Stomach (tissue), 9 donors: Measurements from ENCODE around the gene NUP155. TPM values are rescaled to one million over a fixed set of nuclear protein-coding genes. Genes with fewer than 3 reads are reported as not detected.

Source experiments
- DNase-seq, 2 donors: peaks; one replicate each; pipeline versions ENCODE4 v3.0.0 to v3.0.0-alpha.2; 2013 to 2019
- H3K27ac ChIP-seq, 5 donors: fragments of 200-600 bp in 4 of 5; sonication (generic) in 4 of 5; one replicate each; pipeline ENCODE4 v1.5.1; 2013 to 2019; ENCODE audit warnings: mild to moderate bottlenecking in 1 of 5, moderate library complexity in 1 of 5
- H3K27me3 ChIP-seq, 3 donors: fragments of 200-600 bp; sonication (generic); one replicate each; pipeline ENCODE4 v1.5.1; 2017 to 2019; ENCODE audit warnings: mixed run types in 1 of 3
- H3K36me3 ChIP-seq, 4 donors: fragments of 200-600 bp; sonication (generic); 1 replicate in 3 of 4; 2 replicates in 1 of 4; pipeline ENCODE4 v1.5.1; 2016 to 2019
- H3K4me1 ChIP-seq, 4 donors: fragments of 200-600 bp; sonication (generic); one replicate each; pipeline ENCODE4 v1.5.1; 2016 to 2019
- H3K4me3 ChIP-seq, 4 donors: fragments of 200-600 bp; sonication (generic) in 3 of 4; one replicate each; pipeline ENCODE4 v1.5.1; 2016 to 2019; ENCODE audit warnings: mild to moderate bottlenecking in 1 of 4
- H3K9me3 ChIP-seq, 4 donors: fragments of 200-600 bp; sonication (generic); one replicate each; pipeline ENCODE4 v1.5.1; 2016 to 2019
- CTCF ChIP-seq, 7 experiments: fragments of 450-650 bp in 4 of 7; fragments of 200-600 bp in 3 of 7; sonication (generic) in 3 of 7; IDR thresholded peaks; one replicate each; pipeline ENCODE4 v1.5.1; 2016 to 2019; ENCODE audit warnings: antibody characterized with exemption in 7 of 7, control low read depth in 2 of 7, mild to moderate bottlenecking in 1 of 7
- EP300 ChIP-seq: sonication (generic); formaldehyde crosslinking; IDR thresholded peaks from one replicate; pipeline ENCODE4 v1.6.1; 2017; ENCODE audit warnings: antibody characterized with exemption
- POLR2A ChIP-seq, 4 donors: fragments of 450-650 bp; IDR thresholded peaks; one replicate each; pipeline ENCODE4 v1.6.1; 2016; ENCODE audit warnings: antibody characterized with exemption in 4 of 4, control low read depth in 2 of 4, mild to moderate bottlenecking in 1 of 4, moderate library complexity in 1 of 4
- POLR2AphosphoS5 ChIP-seq, 3 donors: sonication (generic); formaldehyde crosslinking; IDR thresholded peaks; one replicate each; pipeline ENCODE4 v1.6.1; 2016; ENCODE audit warnings: antibody characterized with exemption in 3 of 3
- WGBS, 5 donors: extraction: QIAGEN DNeasy Blood & Tissue Kit in 3 of 5; methylation state at CpG; one replicate each; pipeline versions ENCODE4 v1.1.5 to v1.1.7; 2013 to 2018; 5-methylcytosine and 5-hydroxymethylcytosine counted together
- intact Hi-C: fragments of 100-400 bp; cut with DNase I; formaldehyde crosslinking; loops from one replicate; pipeline ENCODE4 v1.15.1; 2023; ENCODE audit warnings: low total_unique reads
- polyA plus RNA-seq, 3 donors: library from polyadenylated mRNA; stranded (reverse); fragments of 200-250 nt; gene quantifications; one replicate each; pipeline ENCODE4 v1.2.3, GENCODE V29; 2013
- small RNA-seq, 4 donors: library from RNA; depleted of rRNA; stranded (forward); fragments of <200 nt; gene quantifications; one replicate each; pipeline ENCODE3, GENCODE V24; 2016
- total RNA-seq, 5 donors: library from RNA; depleted of rRNA; stranded (reverse); fragments of >200 nt; gene quantifications; one replicate each; pipeline versions ENCODE4 v1.1.0 to v1.2.3, GENCODE V29; 2014 to 2016
- donor health status: healthy with polysubstance abuse.
- donor health status: Bipolar disorder and iron deficiency.
- donor health status: healthy.

Gene NUP155
- total and polyA plus RNA-seq, 8 donors, result 2.1 to 60.8 (median 6.3) TPM

- DNase-seq, result no peak
- no peaks in the 10 kb centered on the region for H3K9me3 ChIP-seq
- intact Hi-C loops, result no loop called here
- H3K27me3 ChIP-seq, result no peaks in the 10 kb centered on the region
- H3K27ac ChIP-seq, result no peak overlapping the region
- WGBS, 5 donors, result 68 to 81% (median 77%) methylated on average over 4 of the region's 4 CpGs
- H3K36me3 ChIP-seq, result peaks cover 0 to 6% (median 5%) of the 10 kb centered on the region in 4 donors
- TF ChIP-seq POLR2A (IDR thresholded peaks at IDR 0.05) (no peak), EP300 (no peak), POLR2AphosphoS5 (IDR thresholded peaks at IDR 0.05) (no peak), CTCF (IDR thresholded peaks at IDR 0.05) (no peak)
- peaks cover 11 to 40% (median 27%) of the 10 kb centered on the region in 4 donors for H3K4me1 ChIP-seq
- peak overlapping the region in 1 of 4 donors; percentile 78 for H3K4me3 ChIP-seq
Measured at GRCh38 chr5:37247496-37247895, 123.4 kb downstream of the NUP155 start.

- no peak for TF ChIP-seq EP300
- no peak for TF ChIP-seq CTCF (IDR thresholded peaks at IDR 0.05)
- TF ChIP-seq POLR2A (IDR thresholded peaks at IDR 0.05), result no peak
- TF ChIP-seq POLR2AphosphoS5 (IDR thresholded peaks at IDR 0.05), result no peak
- no peaks in the 10 kb centered on the region for H3K27me3 ChIP-seq
- no peaks in the 10 kb centered on the region for H3K9me3 ChIP-seq
- H3K4me3 ChIP-seq, result no peak overlapping the region
- H3K36me3 ChIP-seq, result peaks cover 0 to 10% (median 7%) of the 10 kb centered on the region in 4 donors
- intact Hi-C loops, result no loop called here
- no peak overlapping the region for H3K27ac ChIP-seq
- no peak for DNase-seq
- H3K4me1 ChIP-seq, result peaks cover 11 to 40% (median 27%) of the 10 kb centered on the region in 4 donors
- 59 to 74% (median 62%) methylated on average over 1 of the region's 1 CpG for WGBS, 5 donors
Measured at GRCh38 chr5:37247036-37247435, 123.9 kb downstream of the NUP155 start.

Small RNA genes lying within 50 kb of the gene (small RNA-seq; reads per million reads assigned to genes)
- 0 reads per million in 4 donors for gene RNU7-75P

Other genes starting within 250 kb of the NUP155 start
- gene CPLANE1, start 121.7 kb downstream of the NUP155 start, total RNA-seq, result 10 to 100 TPM in 4 of 5 donors, 1 to 10 TPM in 1; 9.0 to 53.2 (median 25.0) TPM
- gene CPLANE1, start 121.7 kb downstream of the NUP155 start, polyA plus RNA-seq, result 1 to 10 TPM; 1.2 to 3.1 (median 2.6) TPM
- 100 to 1,000 TPM in 1 of 5 donors, 10 to 100 TPM in 4; 27.2 to 131 (median 49.0) TPM for gene WDR70, start 8.2 kb upstream of the NUP155 start, total RNA-seq
- gene WDR70, start 8.2 kb upstream of the NUP155 start, polyA plus RNA-seq, result 10 to 100 TPM; 13.0 to 23.5 (median 20.7) TPM